BLaER1 treated with 17β-estradiol and CSF1 and Interleukin-3, amounts not matched to agents 10 nM and 100 nM (cell line): ENCODE data around the gene EIF3L.

Source experiments
- H3K27ac ChIP-seq, 11 experiments: shearing (Covaris generic); formaldehyde crosslinking; 2 replicates each; pipeline ENCODE4 v1.8.1; 2022
- H3K27me3 ChIP-seq, 11 experiments: shearing (Covaris generic); formaldehyde crosslinking; 2 replicates each; pipeline ENCODE4 v1.8.1; 2022
- H3K36me3 ChIP-seq, 11 experiments: shearing (Covaris generic); formaldehyde crosslinking; 2 replicates each; pipeline ENCODE4 v1.8.1; 2022
- H3K4me1 ChIP-seq, 10 experiments: shearing (Covaris generic); formaldehyde crosslinking; 2 replicates each; pipeline ENCODE4 v1.8.1; 2022
- H3K4me2 ChIP-seq, 11 experiments: shearing (Covaris generic); formaldehyde crosslinking; 2 replicates each; pipeline ENCODE4 v1.8.1; 2022
- H3K4me3 ChIP-seq, 10 experiments: shearing (Covaris generic); formaldehyde crosslinking; 2 replicates each; pipeline ENCODE4 v1.8.1; 2022
- H3K9ac ChIP-seq, 11 experiments: shearing (Covaris generic); formaldehyde crosslinking; 2 replicates each; pipeline ENCODE4 v1.8.1; 2022
- H3K9me3 ChIP-seq, 11 experiments: shearing (Covaris generic); formaldehyde crosslinking; replicated peaks in 1 of 11; 2 replicates each; pipeline ENCODE4 v1.8.1; 2022
- H4K20me1 ChIP-seq, 11 experiments: shearing (Covaris generic); formaldehyde crosslinking; 2 replicates each; pipeline ENCODE4 v1.8.1; 2022
- Cebpa-rat ChIP-seq, 11 experiments: shearing (Covaris generic); IDR thresholded peaks; 2 replicates each; pipeline ENCODE4 v1.8.1; 2022

Gene EIF3L

GRCh38 chr22:37812869-37813678, 36.1 kb upstream of the EIF3L start:
- no peak overlapping the region; a peak in 1 of 22 replicates for H3K9ac ChIP-seq
- no peaks in the 10 kb centered on the region for H3K9me3 ChIP-seq
- H3K4me2 ChIP-seq, result no peak overlapping the region
- no peak for TF ChIP-seq Cebpa-rat (IDR thresholded peaks at IDR 0.05)
- no peak overlapping the region for H3K27ac ChIP-seq
- H3K36me3 ChIP-seq, result peaks cover 0 to 28% (median 0%) of the 10 kb centered on the region in 11 experiments; a peak in 3 of 22 replicates
- peaks cover 8 to 15% (median 10%) of the 10 kb centered on the region in 10 experiments for H3K4me1 ChIP-seq
- no peak overlapping the region for H3K4me3 ChIP-seq
- H4K20me1 ChIP-seq, result peaks cover 0 to 20% (median 3%) of the 10 kb centered on the region in 11 experiments; a peak in 4 of 22 replicates
- peaks cover 26 to 36% (median 31%) of the 10 kb centered on the region in 11 experiments for H3K27me3 ChIP-seq

GRCh38 chr22:37815593-37815992, 33.6 kb upstream of the EIF3L start:
- H3K27me3 ChIP-seq, result peaks cover 30 to 39% (median 34%) of the 10 kb centered on the region in 11 experiments
- no peak for TF ChIP-seq Cebpa-rat (IDR thresholded peaks at IDR 0.05)
- peaks cover 6 to 13% (median 10%) of the 10 kb centered on the region in 10 experiments; a peak in 15 of 20 replicates for H3K4me1 ChIP-seq
- H3K4me3 ChIP-seq, result no peak overlapping the region
- H3K9me3 ChIP-seq, result no peaks in the 10 kb centered on the region
- peaks cover 0 to 10% (median 0%) of the 10 kb centered on the region in 11 experiments; a peak in 5 of 22 replicates for H4K20me1 ChIP-seq
- H3K4me2 ChIP-seq, result no peak overlapping the region
- H3K9ac ChIP-seq, result peak overlapping the region in 2 of 11 experiments; percentile 3 to 19; a peak in 2 of 22 replicates
- peaks cover 0 to 28% (median 0%) of the 10 kb centered on the region in 11 experiments; a peak in 3 of 22 replicates for H3K36me3 ChIP-seq
- no peak overlapping the region for H3K27ac ChIP-seq

- peaks cover 31 to 47% (median 42%) of the 10 kb centered on the region in 11 experiments for H3K27me3 ChIP-seq
- no peak overlapping the region for H3K27ac ChIP-seq
- no peaks in the 10 kb centered on the region for H3K9me3 ChIP-seq
- no peak overlapping the region for H3K4me2 ChIP-seq
- peak overlapping the region in 1 of 11 experiments; percentile 19; a peak in 3 of 22 replicates for H3K9ac ChIP-seq
- TF ChIP-seq Cebpa-rat (IDR thresholded peaks at IDR 0.05), result no peak
- H3K4me3 ChIP-seq, result no peak overlapping the region
- peaks cover 0 to 10% (median 0%) of the 10 kb centered on the region in 11 experiments; a peak in 5 of 22 replicates for H4K20me1 ChIP-seq
- H3K36me3 ChIP-seq, result peaks cover 0 to 28% (median 0%) of the 10 kb centered on the region in 11 experiments; a peak in 3 of 22 replicates
- H3K4me1 ChIP-seq, result peaks cover 6 to 13% (median 10%) of the 10 kb centered on the region in 10 experiments; a peak in 15 of 20 replicates
These were observed 32.6 kb upstream of the EIF3L start for GRCh38 chr22:37816543-37817180.

- Histone ChIP-seq H3K27ac (no peak overlapping the region), H3K36me3 (peaks cover 0 to 28% (median 0%) of the 10 kb centered on the region in 11 experiments; a peak in 3 of 22 replicates), H3K9ac (peak overlapping the region in 8 of 11 experiments; percentile 15 to 61 (median 28); a peak in 8 of 22 replicates)
These were observed 31.4 kb upstream of the EIF3L start for GRCh38 chr22:37817705-37818408.

GRCh38 chr22:37818409-37819104, 30.7 kb upstream of the EIF3L start:
- H4K20me1 ChIP-seq, result peaks cover 0 to 20% (median 0%) of the 10 kb centered on the region in 11 experiments; a peak in 5 of 22 replicates
- H3K4me3 ChIP-seq, result peak overlapping the region in 6 of 10 experiments; percentile 6 to 43 (median 32); a peak in 8 of 20 replicates
- H3K36me3 ChIP-seq, result peaks cover 0 to 28% (median 0%) of the 10 kb centered on the region in 11 experiments; a peak in 3 of 22 replicates
- no peak for TF ChIP-seq Cebpa-rat (IDR thresholded peaks at IDR 0.05)
- peaks cover 6 to 18% (median 10%) of the 10 kb centered on the region in 10 experiments; a peak in 15 of 20 replicates for H3K4me1 ChIP-seq
- H3K9ac ChIP-seq, result peak overlapping the region in 2 of 11 experiments; percentile 35 to 45; a peak in 2 of 22 replicates
- peak overlapping the region; percentile 36 to 81 (median 57); a peak in 21 of 22 replicates for H3K4me2 ChIP-seq
- H3K27me3 ChIP-seq, result peaks cover 46 to 63% (median 60%) of the 10 kb centered on the region in 11 experiments
- no peaks in the 10 kb centered on the region for H3K9me3 ChIP-seq
- H3K27ac ChIP-seq, result no peak overlapping the region

More at GRCh38 chr22:37817705-37818408, 31.4 kb upstream of the EIF3L start:
- Histone ChIP-seq H3K4me3 (peak overlapping the region in 4 of 10 experiments; percentile 23 to 46 (median 34); a peak in 3 of 20 replicates), H3K4me2 (peak overlapping the region; percentile 51 to 95 (median 74)), H4K20me1 (peaks cover 0 to 15% (median 0%) of the 10 kb centered on the region in 11 experiments; a peak in 5 of 22 replicates), H3K9me3 (no peaks in the 10 kb centered on the region), H3K4me1 (peaks cover 6 to 18% (median 10%) of the 10 kb centered on the region in 10 experiments; a peak in 15 of 20 replicates), H3K27me3 (peaks cover 40 to 56% (median 53%) of the 10 kb centered on the region in 11 experiments)
- no peak for TF ChIP-seq Cebpa-rat (IDR thresholded peaks at IDR 0.05)

- H3K27ac ChIP-seq, result no peak overlapping the region
- H3K36me3 ChIP-seq, result peaks cover 0 to 27% (median 0%) of the 10 kb centered on the region in 11 experiments; a peak in 3 of 22 replicates
- peaks cover 50 to 68% (median 65%) of the 10 kb centered on the region in 11 experiments for H3K27me3 ChIP-seq
- H3K9ac ChIP-seq, result no peak overlapping the region
- H3K9me3 ChIP-seq, result no peaks in the 10 kb centered on the region
- peaks cover 6 to 18% (median 10%) of the 10 kb centered on the region in 10 experiments; a peak in 15 of 20 replicates for H3K4me1 ChIP-seq
- H3K4me3 ChIP-seq, result peak overlapping the region in 4 of 10 experiments; percentile 6 to 43 (median 34); a peak in 5 of 20 replicates
- H4K20me1 ChIP-seq, result peaks cover 0 to 20% (median 0%) of the 10 kb centered on the region in 11 experiments; a peak in 5 of 22 replicates
- no peak for TF ChIP-seq Cebpa-rat (IDR thresholded peaks at IDR 0.05)
- H3K4me2 ChIP-seq, result peak overlapping the region; percentile 36 to 81 (median 57); a peak in 15 of 22 replicates
These were observed 30.1 kb upstream of the EIF3L start for GRCh38 chr22:37819105-37819433.

- no peak for TF ChIP-seq Cebpa-rat (IDR thresholded peaks at IDR 0.05)
- Histone ChIP-seq H3K36me3 (peaks cover 0 to 15% (median 0%) of the 10 kb centered on the region in 11 experiments; a peak in 2 of 22 replicates), H3K4me3 (no peak overlapping the region), H3K9me3 (no peaks in the 10 kb centered on the region), H3K9ac (no peak overlapping the region), H3K27me3 (peaks cover 62 to 81% (median 78%) of the 10 kb centered on the region in 11 experiments), H3K4me1 (peaks cover 6 to 18% (median 10%) of the 10 kb centered on the region in 10 experiments; a peak in 15 of 20 replicates), H3K4me2 (no peak overlapping the region), H3K27ac (no peak overlapping the region), H4K20me1 (peaks cover 0 to 33% (median 0%) of the 10 kb centered on the region in 11 experiments; a peak in 6 of 22 replicates)
These were observed 28.9 kb upstream of the EIF3L start for GRCh38 chr22:37820350-37820749.
